ENCODE results near the gene FNDC3B. TPM values are rescaled to one million over a fixed set of nuclear protein-coding genes. Genes with fewer than 3 reads are reported as not detected.
A peak's percentile ranks its signal among the peaks of the same experiment; 100 is the strongest.

Gene FNDC3B
- total RNA-seq, 1 donor from 2014 or later: 71.8 TPM

GRCh38 chr3:172328282-172328681, 288.9 kb downstream of the FNDC3B start:
- no peak for DNase-seq (ENCODE audit: low read depth in 2 of 2)

- DNase-seq (ENCODE audit: low read depth in 2 of 2): no peak
Observed at GRCh38 chr3:172329070-172329469, 289.7 kb downstream of the FNDC3B start.

GRCh38 chr3:172330413-172330812, 291.0 kb downstream of the FNDC3B start:
- no peak for DNase-seq (ENCODE audit: low read depth in 2 of 2)

- DNase-seq (ENCODE audit: low read depth in 2 of 2): peak; percentile 46 to 70
Observed at GRCh38 chr3:172332256-172333041, 293.1 kb downstream of the FNDC3B start.

GRCh38 chr3:172333042-172333377, 293.6 kb downstream of the FNDC3B start:
- DNase-seq (ENCODE audit: low read depth in 2 of 2): no peak

- no peak for DNase-seq (ENCODE audit: low read depth in 2 of 2)
Observed at GRCh38 chr3:172333692-172334457, 294.5 kb downstream of the FNDC3B start.

GRCh38 chr3:172334671-172335207, 295.4 kb downstream of the FNDC3B start:
- no peak for DNase-seq (ENCODE audit: low read depth in 2 of 2)

- DNase-seq (ENCODE audit: low read depth in 2 of 2): no peak
Observed at GRCh38 chr3:172339892-172340291, 300.5 kb downstream of the FNDC3B start.

- DNase-seq (ENCODE audit: low read depth in 2 of 2): no peak
Observed at GRCh38 chr3:172340583-172340982, 301.2 kb downstream of the FNDC3B start.

GRCh38 chr3:172341482-172342059, 302.2 kb downstream of the FNDC3B start:
- DNase-seq (ENCODE audit: low read depth in 2 of 2): peak; percentile 50 to 65

- no peak for DNase-seq (ENCODE audit: low read depth in 2 of 2)
Observed at GRCh38 chr3:172342097-172342659, 302.8 kb downstream of the FNDC3B start.

GRCh38 chr3:172343117-172343516, 303.7 kb downstream of the FNDC3B start:
- DNase-seq (ENCODE audit: low read depth in 2 of 2): no peak

GRCh38 chr3:172343979-172344378, 304.6 kb downstream of the FNDC3B start:
- DNase-seq (ENCODE audit: low read depth in 2 of 2): no peak

GRCh38 chr3:172346161-172346560, 306.8 kb downstream of the FNDC3B start:
- no peak for DNase-seq (ENCODE audit: low read depth in 2 of 2)

GRCh38 chr3:172347895-172348679, 308.7 kb downstream of the FNDC3B start:
- peak; percentile 25 to 57 for DNase-seq (ENCODE audit: low read depth in 2 of 2)

GRCh38 chr3:172351895-172352466, 312.6 kb downstream of the FNDC3B start:
- DNase-seq (ENCODE audit: low read depth in 2 of 2): no peak

- DNase-seq (ENCODE audit: low read depth in 2 of 2): no peak
Observed at GRCh38 chr3:172352786-172353185, 313.4 kb downstream of the FNDC3B start.

- no peak for DNase-seq (ENCODE audit: low read depth in 2 of 2)
Observed at GRCh38 chr3:172354931-172355499, 315.6 kb downstream of the FNDC3B start.

GRCh38 chr3:172355836-172356235, 316.5 kb downstream of the FNDC3B start:
- DNase-seq (ENCODE audit: low read depth in 2 of 2): peak in 1 of 2 donors; percentile 89

GRCh38 chr3:172356427-172356826, 317.0 kb downstream of the FNDC3B start:
- no peak for DNase-seq (ENCODE audit: low read depth in 2 of 2)

All from dermis microvascular lymphatic vessel endothelial cell (primary cell).